SJCRH30 (cell line): ENCODE measurements around the gene GPR151. TPM values are rescaled to one million over a fixed set of nuclear protein-coding genes. Genes with fewer than 3 reads are reported as not detected.

ENCODE experiments used
- DNase-seq, 2 experiments: peaks; one replicate each; pipeline ENCODE4 v3.0.0-alpha.2; 2015 to 2020
- H3K27ac ChIP-seq: fragments of 250-450 bp; sonication (Bioruptor Pico); 2 replicates; pipeline ENCODE4 v1.5.1; 2020; ENCODE audit warnings: mild to moderate bottlenecking, moderate library complexity
- H3K27me3 ChIP-seq: fragments of 250-450 bp; sonication (Bioruptor Pico); 2 replicates; pipeline ENCODE4 v1.5.1; 2020; ENCODE audit warnings: mild to moderate bottlenecking, moderate library complexity
- H3K36me3 ChIP-seq: fragments of 250-450 bp; sonication (Bioruptor Pico); 2 replicates; pipeline ENCODE4 v1.5.1; 2020; ENCODE audit warnings: mild to moderate bottlenecking, moderate library complexity
- H3K4me1 ChIP-seq: fragments of 250-450 bp; sonication (Bioruptor Pico); 2 replicates; pipeline ENCODE4 v1.5.1; 2020; ENCODE audit warnings: mild to moderate bottlenecking, moderate library complexity
- H3K4me3 ChIP-seq: fragments of 250-450 bp; sonication (Bioruptor Pico); 2 replicates; pipeline ENCODE4 v1.5.1; 2020; ENCODE audit warnings: mild to moderate bottlenecking, moderate library complexity
- H3K9me3 ChIP-seq: fragments of 250-450 bp; sonication (Bioruptor Pico); replicated peaks from 2 replicates; pipeline ENCODE4 v1.5.1; 2020; ENCODE audit warnings: mild to moderate bottlenecking, moderate library complexity
- total RNA-seq: library from RNA; depleted of rRNA; stranded (reverse); fragments of >200 nt; shearing (Covaris generic); gene quantifications from 2 replicates; pipeline ENCODE4 v1.2.3, GENCODE V29; 2014

GPR151 gene
- total RNA-seq, 1 experiment from 2014 or later = not detected

DNA sequence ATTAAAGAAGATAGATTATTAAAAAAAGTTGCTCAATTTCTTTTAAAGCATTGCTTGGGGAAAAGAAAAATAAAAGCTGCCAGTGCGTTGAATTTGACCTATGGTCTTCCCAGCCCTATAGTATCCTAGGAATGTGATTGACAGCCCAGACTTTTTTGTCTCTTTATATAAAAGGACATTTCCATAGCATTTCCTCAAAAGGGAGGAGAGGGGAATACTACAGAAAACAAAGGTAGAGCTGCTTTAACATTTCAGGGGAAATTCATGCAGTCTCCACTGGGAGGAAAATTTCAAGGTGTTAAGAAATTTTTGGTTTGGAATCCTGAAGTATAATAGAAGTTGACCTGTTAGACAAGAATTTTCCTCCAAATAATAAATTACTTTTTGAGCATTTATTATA is 17.9 kb upstream of the GPR151 start:
- Histone ChIP-seq H3K27ac (no peak overlapping the region), H3K4me1 (no peaks in the 10 kb centered on the region), H3K36me3 (no peaks in the 10 kb centered on the region), H3K27me3 (peaks cover 6% of the 10 kb centered on the region), H3K4me3 (no peak overlapping the region), H3K9me3 (no peaks in the 10 kb centered on the region)
- no peak for DNase-seq

DNA sequence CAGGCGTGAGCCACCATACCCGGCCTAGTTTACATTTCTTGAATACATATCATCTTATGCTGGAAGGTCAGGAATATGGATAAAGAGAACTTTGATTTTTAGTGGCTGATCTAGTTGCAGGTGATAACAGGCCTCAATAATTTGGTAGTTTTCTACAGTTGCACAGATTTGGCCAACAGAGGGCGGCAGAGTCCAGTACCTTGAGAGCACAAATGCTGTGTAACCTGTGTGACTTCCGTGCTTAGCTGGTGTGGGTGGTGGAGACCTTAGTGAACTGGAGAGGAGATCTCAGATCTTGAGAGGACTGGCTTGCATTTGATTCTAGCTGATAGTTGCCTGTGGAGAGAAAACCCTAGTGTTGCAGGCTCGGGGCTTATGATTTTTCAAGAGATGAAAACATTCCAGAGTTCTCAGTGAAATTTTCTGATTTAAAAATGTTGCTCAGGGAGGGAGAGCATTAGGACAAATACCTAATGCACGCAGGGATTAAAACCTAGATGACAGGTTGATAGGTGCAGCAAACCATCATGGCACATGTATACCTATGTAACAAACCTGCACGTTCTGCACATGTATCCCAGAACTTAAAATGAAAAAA is 17.4 kb upstream of the GPR151 start:
- Histone ChIP-seq H3K27ac (no peak overlapping the region), H3K27me3 (peaks cover 6% of the 10 kb centered on the region), H3K9me3 (no peaks in the 10 kb centered on the region), H3K4me3 (no peak overlapping the region), H3K4me1 (no peaks in the 10 kb centered on the region), H3K36me3 (no peaks in the 10 kb centered on the region)
- DNase-seq = peak; percentile 58 to 82

DNA sequence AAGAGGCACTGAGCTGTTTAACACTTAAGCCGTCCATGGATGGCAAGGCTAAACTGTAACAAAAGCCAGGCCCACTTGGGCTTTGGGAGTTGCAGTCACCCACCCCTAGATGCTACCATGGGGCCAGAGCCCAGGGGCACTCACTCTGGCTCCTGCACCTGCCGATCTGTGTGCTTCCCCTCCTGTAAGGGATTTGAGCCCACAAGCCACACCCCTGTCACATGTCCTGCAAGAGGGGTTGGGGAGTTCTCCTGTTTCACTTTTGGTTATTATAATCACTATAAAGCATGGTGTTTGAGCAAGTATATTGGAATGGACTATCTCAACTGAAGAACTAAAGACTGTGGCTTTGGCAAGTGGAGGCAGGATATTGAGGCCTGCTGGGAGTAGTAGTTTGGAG is 14.0 kb upstream of the GPR151 start:
- no peaks in the 10 kb centered on the region for H3K4me1 ChIP-seq
- H3K27me3 ChIP-seq = 0 out of 2 replicates have a peak, but pooled peaks cover 8% of the 10 kb centered on the region
- DNase-seq = no peak
- no peaks in the 10 kb centered on the region for H3K36me3 ChIP-seq
- no peak overlapping the region for H3K4me3 ChIP-seq
- no peak overlapping the region for H3K27ac ChIP-seq
- no peaks in the 10 kb centered on the region for H3K9me3 ChIP-seq

DNA sequence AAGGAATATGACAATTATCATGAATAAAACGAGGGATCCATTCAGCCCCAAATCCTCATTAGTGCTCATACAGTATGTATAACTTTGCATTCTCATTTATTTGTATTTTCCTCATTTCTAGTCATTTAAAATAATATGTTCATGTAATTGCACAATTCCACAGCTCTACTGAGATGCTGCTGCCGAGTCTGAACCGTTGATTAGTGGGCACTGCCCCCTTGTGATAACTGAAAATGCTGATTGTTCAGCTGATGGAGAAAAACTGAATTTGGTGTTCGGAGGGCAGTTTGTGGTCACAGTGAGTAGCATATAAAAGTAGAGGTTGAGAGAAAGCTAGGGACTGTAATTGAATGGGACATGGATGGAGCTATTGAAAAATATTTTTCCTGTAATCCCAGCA is 12.2 kb upstream of the GPR151 start:
- Histone ChIP-seq H3K27ac (no peak overlapping the region), H3K27me3 (peaks cover 12% of the 10 kb centered on the region; the same call in 1 of the 2 replicates), H3K4me3 (no peak overlapping the region), H3K4me1 (no peaks in the 10 kb centered on the region), H3K36me3 (no peaks in the 10 kb centered on the region), H3K9me3 (no peaks in the 10 kb centered on the region)
- DNase-seq = peak in 1 of 2 experiments; percentile 27

DNA sequence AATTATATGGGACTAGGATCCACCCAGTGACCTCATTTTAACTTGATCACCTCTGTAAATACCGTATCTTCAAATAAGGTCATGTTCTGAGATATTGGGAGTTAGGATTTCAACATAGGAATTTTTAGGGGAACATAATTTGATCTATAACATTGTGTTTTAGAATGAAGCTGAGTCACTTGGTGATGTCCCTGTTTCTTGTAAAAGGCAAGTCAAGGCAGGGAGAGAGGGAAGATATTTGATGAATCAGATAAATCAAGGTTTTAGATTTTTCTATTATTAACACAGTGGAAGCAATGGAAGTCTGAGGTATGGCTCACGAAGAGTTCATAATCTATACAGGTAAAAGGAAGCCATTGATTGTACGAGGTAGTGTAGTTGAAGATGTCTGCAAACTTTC is 11.8 kb upstream of the GPR151 start:
- H3K4me1 ChIP-seq = no peaks in the 10 kb centered on the region
- DNase-seq = no peak
- H3K9me3 ChIP-seq = no peaks in the 10 kb centered on the region
- H3K27ac ChIP-seq = no peak overlapping the region
- H3K4me3 ChIP-seq = no peak overlapping the region
- H3K36me3 ChIP-seq = no peaks in the 10 kb centered on the region
- H3K27me3 ChIP-seq = peaks cover 13% of the 10 kb centered on the region; the same call in 1 of the 2 replicates

DNA sequence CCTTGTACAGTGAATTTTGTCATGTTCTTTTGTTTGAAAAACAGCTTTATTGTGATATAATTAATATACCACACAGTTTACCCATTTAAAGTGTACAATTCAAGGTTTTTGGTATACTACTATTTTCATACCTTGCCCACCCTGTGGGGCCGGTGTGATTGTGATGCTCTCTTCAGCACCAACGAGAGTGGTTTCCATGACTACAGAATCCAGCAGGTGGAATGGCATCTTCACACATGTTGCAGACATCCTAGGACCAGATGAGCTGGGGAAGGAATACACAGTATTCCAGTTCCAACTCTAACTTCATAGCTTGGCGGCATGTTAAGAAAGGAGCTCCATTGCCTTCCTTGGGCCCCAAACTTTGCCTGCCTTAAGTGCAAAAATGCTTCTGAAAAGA is 7.7 kb upstream of the GPR151 start:
- Histone ChIP-seq H3K27ac (no peak overlapping the region), H3K36me3 (no peaks in the 10 kb centered on the region), H3K4me1 (peaks cover 10% of the 10 kb centered on the region), H3K9me3 (no peaks in the 10 kb centered on the region), H3K27me3 (peaks cover 13% of the 10 kb centered on the region; the same call in 1 of the 2 replicates), H3K4me3 (no peak overlapping the region)
- DNase-seq = no peak

DNA sequence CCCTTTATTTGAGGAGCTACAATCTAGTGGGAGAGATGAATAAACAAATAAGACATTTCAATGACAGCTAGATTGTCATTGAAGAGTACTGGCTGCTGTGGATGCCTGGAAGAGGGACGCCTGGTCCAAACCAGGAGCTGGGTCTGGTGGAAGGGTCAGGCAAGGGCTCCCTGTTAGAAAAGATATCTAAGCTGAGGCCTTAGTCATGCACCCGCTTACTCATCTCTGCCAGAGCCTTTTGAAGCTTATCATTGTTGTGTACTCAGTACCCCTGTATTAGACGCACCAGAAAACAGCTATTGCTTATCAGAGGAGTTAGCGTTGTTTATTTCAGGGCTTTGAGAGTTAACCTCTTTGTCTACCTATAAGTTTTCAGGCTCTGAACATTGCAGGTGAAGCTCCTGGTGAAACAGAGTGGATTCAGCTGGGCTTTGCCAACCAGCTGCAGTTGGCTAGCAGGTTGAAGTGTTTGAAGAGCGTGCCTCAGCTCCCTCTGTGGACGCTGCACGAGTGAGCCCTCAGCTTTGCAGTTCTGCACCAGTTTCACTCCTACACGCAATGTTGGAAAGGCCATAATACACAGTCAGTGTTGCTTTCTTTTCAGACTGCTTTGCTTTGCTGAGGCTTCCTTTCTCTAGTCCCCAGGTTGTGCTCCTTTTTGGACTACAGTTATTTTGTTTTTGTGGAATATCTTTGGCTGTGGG is 5.6 kb upstream of the GPR151 start:
- H3K27me3 ChIP-seq = peaks cover 5% of the 10 kb centered on the region; the same call in 1 of the 2 replicates

DNA sequence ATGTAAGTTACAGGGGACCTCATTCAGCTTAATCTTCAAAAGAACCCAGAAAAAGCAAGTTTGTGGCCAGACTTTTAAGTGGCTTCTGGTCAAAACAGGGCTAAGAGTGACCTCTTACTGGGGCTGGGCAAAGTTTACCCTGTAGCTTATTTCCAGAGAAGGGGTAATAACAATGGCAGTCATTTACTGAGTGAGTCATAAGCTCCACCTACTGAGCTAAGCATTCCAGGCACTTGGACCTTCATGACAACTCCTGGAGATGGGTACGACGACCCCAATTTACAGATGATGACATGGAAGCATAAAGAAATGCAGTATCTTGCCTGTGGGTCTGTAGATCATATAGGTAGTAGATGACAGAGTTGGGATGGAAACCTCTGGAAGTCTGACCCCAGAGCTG is 4.7 kb upstream of the GPR151 start:
- H3K9me3 ChIP-seq = no peaks in the 10 kb centered on the region
- no peak for DNase-seq
- H3K27me3 ChIP-seq = peaks cover 5% of the 10 kb centered on the region; the same call in 1 of the 2 replicates
- no peaks in the 10 kb centered on the region for H3K36me3 ChIP-seq
- no peak overlapping the region for H3K27ac ChIP-seq
- H3K4me1 ChIP-seq = peaks cover 10% of the 10 kb centered on the region
- no peak overlapping the region for H3K4me3 ChIP-seq

More for the DNA sequence above, 5.6 kb upstream of the GPR151 start:
- H3K4me1 ChIP-seq = peaks cover 10% of the 10 kb centered on the region
- DNase-seq = no peak
- no peak overlapping the region for H3K4me3 ChIP-seq
- H3K36me3 ChIP-seq = no peaks in the 10 kb centered on the region
- no peaks in the 10 kb centered on the region for H3K9me3 ChIP-seq
- no peak overlapping the region for H3K27ac ChIP-seq

DNA sequence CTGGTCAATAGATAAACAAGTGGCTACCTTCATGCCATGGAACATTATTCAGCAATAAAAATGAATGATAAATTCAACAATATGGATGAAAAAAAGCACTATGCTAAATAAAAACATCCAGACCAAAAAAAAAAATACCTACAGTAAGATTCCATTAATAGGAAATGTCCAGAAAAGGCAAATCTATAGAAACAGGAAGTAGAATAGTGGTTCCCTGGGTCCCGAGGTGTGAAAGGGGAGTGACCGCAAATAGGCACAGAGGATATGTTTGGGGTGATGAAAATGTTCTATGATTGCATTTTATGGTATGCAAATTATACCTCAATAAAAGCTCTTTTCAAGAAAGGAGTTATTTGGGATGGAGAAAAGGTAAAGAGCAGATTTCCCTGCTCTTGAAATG is 3.6 kb upstream of the GPR151 start:
- Histone ChIP-seq H3K9me3 (no peaks in the 10 kb centered on the region), H3K27me3 (peaks cover 5% of the 10 kb centered on the region; the same call in 1 of the 2 replicates), H3K4me3 (no peak overlapping the region), H3K36me3 (no peaks in the 10 kb centered on the region), H3K27ac (no peak overlapping the region), H3K4me1 (peaks cover 10% of the 10 kb centered on the region)
- DNase-seq = no peak

DNA sequence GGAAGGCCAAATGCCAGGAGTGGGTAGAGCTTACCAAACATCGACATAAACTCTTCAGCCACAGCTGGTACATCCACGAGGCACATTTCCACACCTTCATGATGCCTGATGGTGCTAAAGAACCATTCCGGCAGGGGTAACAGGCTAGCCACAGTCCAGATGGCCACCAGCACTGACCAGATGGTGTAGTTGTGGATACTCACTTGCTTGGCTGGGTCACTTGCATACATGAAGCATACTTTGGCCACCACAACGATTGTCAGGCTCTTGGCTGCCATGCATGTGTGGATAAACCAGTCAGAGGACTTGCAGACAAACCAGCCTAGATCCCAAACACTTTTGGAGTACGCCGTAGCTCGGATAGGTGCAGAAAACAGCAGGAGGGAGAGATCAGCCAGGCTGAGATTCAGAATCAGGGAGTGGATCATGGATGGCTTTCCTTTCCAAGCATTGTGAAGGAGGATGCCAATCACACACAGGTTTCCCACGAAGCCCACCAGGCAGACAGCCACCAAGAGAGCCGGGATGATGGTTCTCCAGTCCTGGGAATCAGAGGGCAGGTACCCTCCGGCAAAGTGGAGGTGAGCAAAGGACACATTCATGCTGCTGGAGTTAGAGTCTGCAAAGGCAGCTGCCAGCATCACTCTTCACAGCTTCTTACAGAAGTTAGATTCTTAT is 378 bp downstream of the GPR151 start:
- peaks cover 10% of the 10 kb centered on the region for H3K4me1 ChIP-seq
- no peak overlapping the region for H3K27ac ChIP-seq
- H3K27me3 ChIP-seq = no peaks in the 10 kb centered on the region
- no peak for DNase-seq
- H3K9me3 ChIP-seq = no peaks in the 10 kb centered on the region
- H3K36me3 ChIP-seq = peaks cover 28% of the 10 kb centered on the region
- no peak overlapping the region for H3K4me3 ChIP-seq

DNA sequence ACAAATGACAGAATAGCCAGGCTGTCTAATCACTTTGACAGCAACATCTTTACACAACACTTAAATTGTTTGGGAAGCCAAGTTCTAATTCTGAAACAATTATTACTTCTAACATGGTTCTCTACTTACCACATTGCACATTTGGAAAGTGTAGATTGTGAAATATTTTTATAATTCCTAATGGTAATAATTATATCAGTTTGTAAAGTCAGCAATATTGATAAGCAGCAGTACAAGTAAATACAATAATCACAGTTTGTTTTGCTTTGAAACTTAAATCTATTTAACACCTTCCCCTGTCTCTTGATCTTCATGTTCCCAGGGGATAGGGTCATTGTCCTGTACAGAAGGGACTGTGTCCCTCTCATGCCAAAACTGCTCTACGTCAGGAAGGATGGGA is 1.4 kb downstream of the GPR151 start:
- no peak for DNase-seq
- Histone ChIP-seq H3K27ac (no peak overlapping the region), H3K36me3 (peaks cover 39% of the 10 kb centered on the region), H3K4me1 (peaks cover 3% of the 10 kb centered on the region; the same call in 1 of the 2 replicates), H3K27me3 (no peaks in the 10 kb centered on the region), H3K4me3 (no peak overlapping the region), H3K9me3 (no peaks in the 10 kb centered on the region)

DNA sequence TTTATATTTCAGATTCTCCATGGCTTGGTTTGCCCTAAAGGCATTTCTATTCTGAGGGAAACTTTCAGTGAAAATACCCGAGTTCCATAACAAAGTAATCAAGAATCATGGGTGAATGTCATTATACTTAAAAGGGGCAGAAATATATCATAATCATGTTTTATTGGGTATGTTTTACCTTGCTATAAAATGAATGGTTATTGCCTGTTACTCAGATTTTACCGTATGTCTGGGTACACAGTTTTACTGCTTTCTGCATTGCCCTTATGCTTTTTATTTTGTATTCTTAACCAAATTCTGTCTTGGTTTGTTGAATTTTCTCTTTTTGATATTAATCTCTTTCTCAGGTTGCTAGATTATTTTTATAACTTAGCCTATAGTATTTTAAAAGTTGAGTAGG is 2.5 kb downstream of the GPR151 start:
- no peaks in the 10 kb centered on the region for H3K27me3 ChIP-seq
- DNase-seq = no peak
- H3K4me1 ChIP-seq = no peaks in the 10 kb centered on the region
- H3K27ac ChIP-seq = no peak overlapping the region
- no peaks in the 10 kb centered on the region for H3K9me3 ChIP-seq
- peaks cover 48% of the 10 kb centered on the region for H3K36me3 ChIP-seq
- no peak overlapping the region for H3K4me3 ChIP-seq

DNA sequence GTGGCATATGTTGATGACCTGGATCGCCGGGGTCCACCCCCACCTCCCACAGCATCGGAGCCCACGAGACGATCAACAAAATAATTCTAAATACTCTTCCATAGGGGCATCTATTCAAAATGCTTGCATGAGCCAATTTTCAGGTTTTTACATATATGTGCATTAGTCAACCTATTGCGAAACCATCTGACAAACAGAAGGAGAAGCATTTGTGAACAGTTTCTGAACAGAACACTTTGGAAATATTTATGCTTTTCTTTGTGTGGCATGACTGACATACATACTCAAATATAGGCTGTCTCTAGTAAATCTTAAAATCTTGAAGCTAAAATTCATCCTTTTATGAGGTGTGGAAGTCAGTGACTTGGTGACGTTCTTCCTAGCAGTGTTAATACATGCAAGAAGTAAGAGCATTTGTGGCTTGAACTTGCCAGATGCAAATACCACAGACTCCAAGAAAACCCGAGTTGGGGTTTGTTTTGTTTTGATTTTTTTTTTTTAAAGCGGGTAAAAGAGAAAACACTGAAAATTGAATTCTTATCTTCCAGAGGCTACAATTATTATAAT is 5.3 kb downstream of the GPR151 start:
- Histone ChIP-seq H3K27me3 (no peaks in the 10 kb centered on the region), H3K36me3 (peaks cover 72% of the 10 kb centered on the region), H3K27ac (no peak overlapping the region), H3K4me1 (no peaks in the 10 kb centered on the region), H3K4me3 (no peak overlapping the region), H3K9me3 (no peaks in the 10 kb centered on the region)
- no peak for DNase-seq

DNA sequence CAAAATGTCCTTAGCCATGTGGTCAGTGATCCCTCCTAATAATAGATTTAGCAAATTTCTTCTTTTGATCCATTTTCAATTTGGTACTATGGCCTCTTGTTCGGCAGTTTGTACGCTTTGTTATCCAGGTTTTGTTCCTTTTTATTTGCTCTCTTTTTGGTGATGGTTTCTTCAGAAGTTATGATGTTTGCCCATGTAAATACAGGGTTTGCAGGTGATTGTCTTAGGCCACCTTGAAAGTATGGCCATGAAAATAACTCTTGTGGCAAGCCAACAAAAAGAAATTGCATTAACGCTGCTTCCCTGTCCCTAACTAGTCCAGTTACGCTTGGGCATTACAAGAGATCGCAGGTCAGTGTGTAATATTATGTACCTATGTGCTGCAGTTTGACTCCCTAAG is 8.6 kb downstream of the GPR151 start:
- Histone ChIP-seq H3K36me3 (peaks cover 80% of the 10 kb centered on the region), H3K27me3 (no peaks in the 10 kb centered on the region), H3K9me3 (no peaks in the 10 kb centered on the region), H3K4me1 (no peaks in the 10 kb centered on the region), H3K27ac (no peak overlapping the region), H3K4me3 (no peak overlapping the region)
- no peak for DNase-seq

DNA sequence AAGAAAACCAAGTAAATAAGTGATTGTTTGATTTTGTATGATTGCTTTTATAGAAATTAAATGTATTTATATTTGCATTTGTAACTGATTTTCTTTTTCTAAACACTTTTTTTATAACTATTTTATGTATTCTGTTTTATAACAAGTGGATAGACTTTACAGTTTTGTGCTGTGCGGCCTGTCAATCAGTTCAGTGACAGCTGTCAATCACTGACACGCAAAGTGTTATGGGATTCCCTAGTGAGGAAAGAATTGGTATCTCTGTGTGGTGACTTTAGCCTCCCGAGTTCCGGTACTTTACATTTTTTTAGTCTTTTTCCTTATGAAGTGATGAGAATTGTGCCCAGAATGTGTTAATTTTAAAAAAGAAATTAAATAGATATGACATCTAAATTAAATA is 16.3 kb downstream of the GPR151 start:
- no peak for DNase-seq
- no peak overlapping the region for H3K27ac ChIP-seq
- no peaks in the 10 kb centered on the region for H3K27me3 ChIP-seq
- no peaks in the 10 kb centered on the region for H3K9me3 ChIP-seq
- no peaks in the 10 kb centered on the region for H3K4me1 ChIP-seq
- peaks cover 64% of the 10 kb centered on the region for H3K36me3 ChIP-seq
- H3K4me3 ChIP-seq = no peak overlapping the region
